ENCODE measurements around the gene KLHDC8A.

GRCh38 chr1:205375835-205376545 is 19.3 kb upstream of the KLHDC8A start:
- TF ChIP-seq, protein P1, sequence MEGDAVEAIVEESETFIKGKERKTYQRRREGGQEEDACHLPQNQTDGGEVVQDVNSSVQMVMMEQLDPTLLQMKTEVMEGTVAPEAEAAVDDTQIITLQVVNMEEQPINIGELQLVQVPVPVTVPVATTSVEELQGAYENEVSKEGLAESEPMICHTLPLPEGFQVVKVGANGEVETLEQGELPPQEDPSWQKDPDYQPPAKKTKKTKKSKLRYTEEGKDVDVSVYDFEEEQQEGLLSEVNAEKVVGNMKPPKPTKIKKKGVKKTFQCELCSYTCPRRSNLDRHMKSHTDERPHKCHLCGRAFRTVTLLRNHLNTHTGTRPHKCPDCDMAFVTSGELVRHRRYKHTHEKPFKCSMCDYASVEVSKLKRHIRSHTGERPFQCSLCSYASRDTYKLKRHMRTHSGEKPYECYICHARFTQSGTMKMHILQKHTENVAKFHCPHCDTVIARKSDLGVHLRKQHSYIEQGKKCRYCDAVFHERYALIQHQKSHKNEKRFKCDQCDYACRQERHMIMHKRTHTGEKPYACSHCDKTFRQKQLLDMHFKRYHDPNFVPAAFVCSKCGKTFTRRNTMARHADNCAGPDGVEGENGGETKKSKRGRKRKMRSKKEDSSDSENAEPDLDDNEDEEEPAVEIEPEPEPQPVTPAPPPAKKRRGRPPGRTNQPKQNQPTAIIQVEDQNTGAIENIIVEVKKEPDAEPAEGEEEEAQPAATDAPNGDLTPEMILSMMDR (IDR thresholded peaks at IDR 0.05), result no peak
- TF ChIP-seq POLR2A (IDR thresholded peaks at IDR 0.05), result no peak
